Vagina (tissue), 2 donors: ENCODE results near the gene PLEKHA8. TPM values are rescaled to one million over a fixed set of nuclear protein-coding genes. Genes with fewer than 3 reads are reported as not detected.

Experiments
- DNase-seq, 2 donors: peaks; one replicate each; pipeline ENCODE4 v3.0.0-alpha.2; 2017; ENCODE audit errors: extremely low spot score in 2 of 2
- H3K27ac ChIP-seq: fragments of 200-600 bp; sonication (generic); one replicate; pipeline ENCODE4 v1.5.1; 2019
- H3K27me3 ChIP-seq: fragments of 200-600 bp; sonication (generic); one replicate; pipeline ENCODE4 v1.5.1; 2019
- H3K36me3 ChIP-seq, 2 donors: fragments of 200-600 bp; sonication (generic); one replicate each; pipeline ENCODE4 v1.5.1; 2017 to 2019
- H3K4me1 ChIP-seq: fragments of 200-600 bp; sonication (generic); one replicate; pipeline ENCODE4 v1.5.1; 2019
- H3K4me3 ChIP-seq, 2 donors: fragments of 200-600 bp; sonication (generic); 1 replicate in 1 of 2; 2 replicates in 1 of 2; pipeline ENCODE4 v1.5.1; 2016 to 2019
- H3K9me3 ChIP-seq: fragments of 200-600 bp; sonication (generic); one replicate; pipeline ENCODE4 v1.5.1; 2019
- CTCF ChIP-seq, 3 experiments: fragments of 450-650 bp in 2 of 3; fragments of 200-600 bp in 1 of 3; sonication (generic) in 1 of 3; IDR thresholded peaks; one replicate each; pipeline ENCODE4 v1.5.1; 2017 to 2019; ENCODE audit warnings: antibody characterized with exemption in 3 of 3, mild to moderate bottlenecking in 2 of 3, moderate library complexity in 2 of 3
- POLR2A ChIP-seq, 2 donors: fragments of 450-650 bp; IDR thresholded peaks; one replicate each; pipeline ENCODE4 v1.6.1; 2017; ENCODE audit warnings: antibody characterized with exemption in 2 of 2, mild to moderate bottlenecking in 2 of 2, moderate library complexity in 2 of 2
- POLR2AphosphoS5 ChIP-seq, 2 donors: sonication (generic); formaldehyde crosslinking; IDR thresholded peaks; one replicate each; pipeline ENCODE4 v1.9.0; 2017; ENCODE audit warnings: antibody characterized with exemption in 2 of 2, mild to moderate bottlenecking in 2 of 2, low read depth in 1 of 2; ENCODE audit not compliant: insufficient read depth in 1 of 2
- intact Hi-C: fragments of 100-400 bp; cut with DNase I; formaldehyde crosslinking; loops from one replicate; pipeline ENCODE4 v1.15.1; 2023
- total RNA-seq: library from RNA; depleted of rRNA; stranded (reverse); fragments of >200 nt; gene quantifications from one replicate; pipeline ENCODE4 v1.2.3, GENCODE V29; 2016

PLEKHA8 gene
- total RNA-seq, 1 donor from 2014 or later: 12.3 TPM

- Histone ChIP-seq H3K9me3 (no peaks in the 10 kb centered on the region), H3K4me1 (peaks cover 15% of the 10 kb centered on the region), H3K4me3 (no peak overlapping the region), H3K27me3 (no peaks in the 10 kb centered on the region), H3K36me3 (no peaks in the 10 kb centered on the region), H3K27ac (no peak overlapping the region)
- no peak for TF ChIP-seq CTCF (IDR thresholded peaks at IDR 0.05)
- TF ChIP-seq POLR2A (IDR thresholded peaks at IDR 0.05): no peak
- no peak for TF ChIP-seq POLR2AphosphoS5 (IDR thresholded peaks at IDR 0.05; ENCODE audit: insufficient read depth in 1 of 2, low read depth in 1 of 2)
- intact Hi-C loops: no loop called here
- no peak for DNase-seq
Observed at GRCh38 chr7:29993140-29993539, 35.1 kb upstream of the PLEKHA8 start.

GRCh38 chr7:29995652-29996051 is 32.6 kb upstream of the PLEKHA8 start:
- DNase-seq: no peak
- no peaks in the 10 kb centered on the region for H3K9me3 ChIP-seq
- no peaks in the 10 kb centered on the region for H3K27me3 ChIP-seq
- no peaks in the 10 kb centered on the region for H3K36me3 ChIP-seq
- no peak overlapping the region for H3K4me3 ChIP-seq
- no peaks in the 10 kb centered on the region for H3K4me1 ChIP-seq
- H3K27ac ChIP-seq: no peak overlapping the region
- TF ChIP-seq POLR2A (IDR thresholded peaks at IDR 0.05) (no peak), CTCF (IDR thresholded peaks at IDR 0.05) (no peak), POLR2AphosphoS5 (IDR thresholded peaks at IDR 0.05; ENCODE audit: insufficient read depth in 1 of 2, low read depth in 1 of 2) (no peak)
- intact Hi-C loops: no loop called here

GRCh38 chr7:29996321-29996720 is 31.9 kb upstream of the PLEKHA8 start:
- TF ChIP-seq POLR2AphosphoS5 (IDR thresholded peaks at IDR 0.05; ENCODE audit: insufficient read depth in 1 of 2, low read depth in 1 of 2): no peak
- TF ChIP-seq CTCF (IDR thresholded peaks at IDR 0.05): no peak
- TF ChIP-seq POLR2A (IDR thresholded peaks at IDR 0.05): no peak
- H3K36me3 ChIP-seq: no peaks in the 10 kb centered on the region
- no peaks in the 10 kb centered on the region for H3K9me3 ChIP-seq
- no peak overlapping the region for H3K27ac ChIP-seq
- H3K4me1 ChIP-seq: no peaks in the 10 kb centered on the region
- intact Hi-C loops: no loop called here
- no peak overlapping the region for H3K4me3 ChIP-seq
- no peaks in the 10 kb centered on the region for H3K27me3 ChIP-seq
- DNase-seq: no peak

- intact Hi-C loops: no loop called here
- Histone ChIP-seq H3K36me3 (no peaks in the 10 kb centered on the region), H3K4me1 (no peaks in the 10 kb centered on the region), H3K4me3 (no peak overlapping the region), H3K27ac (no peak overlapping the region), H3K9me3 (no peaks in the 10 kb centered on the region), H3K27me3 (no peaks in the 10 kb centered on the region)
- no peak for DNase-seq
- TF ChIP-seq CTCF (IDR thresholded peaks at IDR 0.05) (no peak), POLR2AphosphoS5 (IDR thresholded peaks at IDR 0.05; ENCODE audit: insufficient read depth in 1 of 2, low read depth in 1 of 2) (no peak), POLR2A (IDR thresholded peaks at IDR 0.05) (no peak)
Observed at GRCh38 chr7:29998489-29998888, 29.7 kb upstream of the PLEKHA8 start.

- no peak for DNase-seq
- intact Hi-C loops: no loop called here
Observed at GRCh38 chr7:30001998-30002397, 26.2 kb upstream of the PLEKHA8 start.

More at GRCh38 chr7:30001998-30002397, 26.2 kb upstream of the PLEKHA8 start:
- Histone ChIP-seq H3K36me3 (no peaks in the 10 kb centered on the region), H3K27ac (no peak overlapping the region), H3K9me3 (no peaks in the 10 kb centered on the region), H3K27me3 (no peaks in the 10 kb centered on the region), H3K4me1 (no peaks in the 10 kb centered on the region), H3K4me3 (no peak overlapping the region)
- TF ChIP-seq POLR2AphosphoS5 (IDR thresholded peaks at IDR 0.05; ENCODE audit: insufficient read depth in 1 of 2, low read depth in 1 of 2) (no peak), CTCF (IDR thresholded peaks at IDR 0.05) (no peak), POLR2A (IDR thresholded peaks at IDR 0.05) (no peak)
